HL-60 (cell line): ENCODE data around the gene TMC4.

Experiments used
- DNase-seq, 2 experiments: peaks; one replicate each; pipeline ENCODE4 v3.0.0-alpha.2; 2010 to 2020; ENCODE audit warnings: low read depth in 1 of 2, low spot score in 1 of 2
- H3K27ac ChIP-seq: fragments of 250-450 bp; sonication (Bioruptor Pico); replicated peaks from 2 replicates; pipeline ENCODE4 v1.5.1; 2020; ENCODE audit warnings: mild to moderate bottlenecking, moderate library complexity
- H3K27me3 ChIP-seq: fragments of 250-450 bp; sonication (Bioruptor Pico); 2 replicates; pipeline ENCODE4 v1.5.1; 2021; ENCODE audit warnings: mild to moderate bottlenecking, moderate library complexity; ENCODE audit not compliant: insufficient read depth, poor library complexity, severe bottlenecking
- H3K4me3 ChIP-seq: replicated peaks from 2 replicates; pipeline ENCODE4 v1.5.1; 2011; ENCODE audit warnings: mild to moderate bottlenecking, control low read depth, low read length; ENCODE audit not compliant: insufficient read depth
- CTCF ChIP-seq: IDR thresholded peaks from one replicate; pipeline ENCODE4 v1.5.1; 2011; ENCODE audit warnings: low read length, control low read depth, inconsistent platforms; ENCODE audit not compliant: insufficient read depth
- GABPA ChIP-seq: IDR thresholded peaks from 2 replicates; pipeline ENCODE4 v1.6.1; 2012; ENCODE audit warnings: low read depth
- POLR2AphosphoS5 ChIP-seq: IDR thresholded peaks from 2 replicates; pipeline ENCODE4 v1.6.1; 2012; ENCODE audit warnings: low read depth
- REST ChIP-seq: IDR thresholded peaks from 2 replicates; pipeline ENCODE4 v1.6.1; 2012; ENCODE audit warnings: low read depth; ENCODE audit not compliant: insufficient replicate concordance
- SPI1 ChIP-seq: IDR thresholded peaks from 2 replicates; pipeline ENCODE4 v1.6.1; 2012; ENCODE audit warnings: low read depth, mild to moderate bottlenecking, borderline replicate concordance

The TMC4 gene

GRCh38 chr19:54138489-54139256 is 34.3 kb downstream of the TMC4 start:
- Histone ChIP-seq H3K4me3 (peak overlapping the region; percentile 78), H3K27ac (no peak overlapping the region), H3K27me3 (no peaks in the 10 kb centered on the region)
- TF ChIP-seq POLR2AphosphoS5 (no peak), REST (no peak), SPI1 (no peak), GABPA (no peak), CTCF (no peak)
- no peak for DNase-seq

- Histone ChIP-seq H3K4me3 (peak within 1 kb of the TSS; percentile 78), H3K27ac (peak within 1 kb of the TSS; percentile 94), H3K27me3 (no peaks in the 10 kb centered on the region)
- TF ChIP-seq SPI1: no peak
- TF ChIP-seq POLR2AphosphoS5: peak; percentile 69; the same call in 1 of the 2 replicates
- no peak for DNase-seq
These were observed 35.1 kb downstream of the TMC4 start, which contains the start of gene CNOT3 for GRCh38 chr19:54137699-54138488. Gene CNOT3, plus strand, starts transcription at chr19:54137762. Its CDS starts 5,217 bp downstream, at chr19:54142979.

GRCh38 chr19:54136864-54137698 is 35.9 kb downstream of the TMC4 start:
- peak overlapping the region; percentile 94 for H3K27ac ChIP-seq
- no peaks in the 10 kb centered on the region for H3K27me3 ChIP-seq
- TF ChIP-seq GABPA (no peak), POLR2AphosphoS5 (peak; percentile 13), REST (no peak), CTCF (no peak)
- peak overlapping the region; percentile 47 for H3K4me3 ChIP-seq
- DNase-seq: peak; percentile 100
